Naive thymus-derived CD4-positive, alpha-beta T cell (primary cell): ENCODE results near the gene DSTN. TPM values are rescaled to one million over a fixed set of nuclear protein-coding genes. Genes with fewer than 3 reads are reported as not detected.

Experiments
- ATAC-seq: fragments of 150-1000 bp; cut with Tn5 transposase; 2 replicates; pipeline ENCODE4 v1.10.0; 2021; ENCODE audit warnings: mild to moderate bottlenecking, moderate library complexity
- CTCF ChIA-PET: fragments of 350-600 bp; sonication (Branson Sonifier 250); formaldehyde crosslinking; loops from one replicate; lab custom pipeline; 2021; ENCODE audit warnings: antibody characterized with exemption; lab: Charles Lee
- POLR2A ChIA-PET: fragments of 350-600 bp; sonication (Branson Sonifier 250); formaldehyde crosslinking; loops from one replicate; lab custom pipeline; 2021; ENCODE audit warnings: antibody characterized with exemption, inconsistent platforms; lab: Charles Lee
- DNase-seq, 9 donors: peaks; one replicate each; pipeline versions ENCODE4 v3.0.0 to v3.0.0-alpha.2; 2020 to 2022; ENCODE audit warnings: mixed read lengths in 1 of 9
- H3K27ac ChIP-seq: one replicate; pipeline ENCODE4 v1.7.0; 2013; ENCODE audit warnings: mild to moderate bottlenecking, low read depth, low read length, moderate library complexity
- H3K27me3 ChIP-seq, 2 donors: one replicate each; pipeline ENCODE4 v1.7.0; 2013; ENCODE audit warnings: low read length in 2 of 2, mild to moderate bottlenecking in 2 of 2, moderate library complexity in 2 of 2; ENCODE audit not compliant: control insufficient read depth in 2 of 2, insufficient read depth in 2 of 2
- H3K36me3 ChIP-seq, 3 experiments: 1 replicate in 2 of 3; 2 replicates in 1 of 3; pipeline ENCODE4 v1.7.0; 2013; ENCODE audit warnings: low read length in 3 of 3, mild to moderate bottlenecking in 3 of 3, moderate library complexity in 1 of 3; ENCODE audit not compliant: insufficient read depth in 3 of 3, control insufficient read depth in 2 of 3
- H3K4me1 ChIP-seq, 2 donors: one replicate each; pipeline ENCODE4 v1.7.0; 2013; ENCODE audit warnings: low read length in 2 of 2, mild to moderate bottlenecking in 2 of 2, moderate library complexity in 1 of 2; ENCODE audit not compliant: control insufficient read depth in 2 of 2, insufficient read depth in 2 of 2
- H3K4me3 ChIP-seq: 2 replicates; pipeline ENCODE4 v1.7.0; 2013; ENCODE audit warnings: mild to moderate bottlenecking, low read length
- H3K9me3 ChIP-seq, 3 experiments: 1 replicate in 2 of 3; 2 replicates in 1 of 3; pipeline ENCODE4 v1.7.0; 2013; ENCODE audit warnings: low read length in 3 of 3; ENCODE audit not compliant: control insufficient read depth in 2 of 3
- H3K27ac Mint-ChIP-seq, 9 donors: one replicate each; pipeline ENCODE4 v1.8.0; 2020 to 2022; ENCODE audit warnings: mixed read lengths in 9 of 9, mild to moderate bottlenecking in 8 of 9, moderate library complexity in 5 of 9, inconsistent platforms in 2 of 9
- H3K27me3 Mint-ChIP-seq, 5 donors: one replicate each; pipeline ENCODE4 v1.8.0; 2021 to 2022; ENCODE audit warnings: mixed read lengths in 5 of 5, mild to moderate bottlenecking in 1 of 5
- H3K36me3 Mint-ChIP-seq, 5 donors: one replicate each; pipeline ENCODE4 v1.8.0; 2020 to 2022; ENCODE audit warnings: mixed read lengths in 5 of 5, mild to moderate bottlenecking in 3 of 5, inconsistent platforms in 1 of 5
- H3K4me1 Mint-ChIP-seq, 7 donors: one replicate each; pipeline ENCODE4 v1.8.0; 2020 to 2022; ENCODE audit warnings: mixed read lengths in 7 of 7, mild to moderate bottlenecking in 3 of 7, inconsistent platforms in 1 of 7
- H3K4me3 Mint-ChIP-seq, 10 donors: one replicate each; pipeline ENCODE4 v1.8.0; 2020 to 2022; ENCODE audit warnings: mild to moderate bottlenecking in 10 of 10, mixed read lengths in 10 of 10, moderate library complexity in 6 of 10, inconsistent platforms in 2 of 10
- H3K9me3 Mint-ChIP-seq, 11 donors: one replicate each; pipeline ENCODE4 v1.8.0; 2020 to 2022; ENCODE audit warnings: mixed read lengths in 11 of 11, mild to moderate bottlenecking in 4 of 11, inconsistent platforms in 1 of 11, moderate library complexity in 1 of 11
- intact Hi-C, 2 donors: fragments of 100-400 bp; cut with micrococcal nuclease; formaldehyde crosslinking; loops; one replicate each; pipeline ENCODE4 v1.15.1; 2023
- polyA plus RNA-seq, 2 donors: library from polyadenylated mRNA; unstranded; fragments of 300-500 nt; fragmentation: Illumina TruSeq; gene quantifications; one replicate each; pipeline ENCODE4 v1.2.3, GENCODE V29; 2021
- total RNA-seq, 6 experiments: library from RNA in 5 of 6; stranded (reverse) in 5 of 6; gene quantifications; 1 replicate in 5 of 6; 2 replicates in 1 of 6; pipeline ENCODE4 v1.2.3 and lab custom pipeline; 2021 to 2026

The DSTN gene
- total and polyA plus RNA-seq, 7 experiments from 2014 or later, result 28.7 to 113 (median 38.7) TPM

- no peaks in the 10 kb centered on the region for H3K9me3 ChIP-seq
- intact Hi-C loops, result loop anchor here (1.0 to 10.0 kb wide), 12 partner anchors 22 to 998 kb away; partner anchors contain the start of genes MGME1 (in 2 of the 2), RRBP1 (in 2 of the 2), KAT14 (in 1 of the 2) and KIF16B (in 1 of the 2)
- peaks cover 0 to 10% (median 0%) of the 10 kb centered on the region in 3 experiments for H3K36me3 ChIP-seq
- Mint-ChIP-seq H3K27ac (peak overlapping the region; percentile 80 to 94 (median 88)), H3K27me3 (peaks cover 0 to 8% (median 0%) of the 10 kb centered on the region in 5 donors), H3K9me3 (peaks cover 0 to 3% (median 0%) of the 10 kb centered on the region in 11 donors), H3K4me3 (peak overlapping the region; percentile 82 to 97 (median 95)), H3K36me3 (peaks cover 0 to 4% (median 3%) of the 10 kb centered on the region in 5 donors), H3K4me1 (peaks cover 17 to 49% (median 33%) of the 10 kb centered on the region in 7 donors)
- H3K27ac ChIP-seq, result peak overlapping the region; percentile 85
- ChIA-PET POLR2A (interaction anchor here (1.0 to 3.1 kb wide), 11 partner anchors 12 to 718 kb away, joined by 3 to 31 read pairs (median 4); partner anchors contain the start of genes RRBP1 and ZNF133), CTCF (interaction anchor here (0.6 to 2.7 kb wide), 7 partner anchors 28 to 937 kb away, joined by 3 to 11 read pairs (median 4); partner anchors contain the start of gene RRBP1)
- peaks cover 5 to 11% of the 10 kb centered on the region in 2 donors for H3K4me1 ChIP-seq
- H3K4me3 ChIP-seq, result peak overlapping the region; percentile 94
- H3K27me3 ChIP-seq, result no peaks in the 10 kb centered on the region
- DNase-seq, result peak in 6 of 9 donors; percentile 4 to 27 (median 24)
- peak; percentile 44 for ATAC-seq
Measured at GRCh38 chr20:17570347-17571152, 675 bp downstream of the DSTN start.

- peaks cover 0 to 4% (median 3%) of the 10 kb centered on the region in 5 donors for H3K36me3 Mint-ChIP-seq
- ATAC-seq (no peak), DNase-seq (peak in 3 of 9 donors; percentile 3 to 10 (median 8))
- Histone ChIP-seq H3K27ac (peak overlapping the region; percentile 85), H3K4me3 (peak overlapping the region; percentile 94), H3K36me3 (peaks cover 0 to 10% (median 0%) of the 10 kb centered on the region in 3 experiments), H3K27me3 (no peaks in the 10 kb centered on the region), H3K9me3 (no peaks in the 10 kb centered on the region), H3K4me1 (peaks cover 5 to 11% of the 10 kb centered on the region in 2 donors)
- H3K27me3 Mint-ChIP-seq, result peaks cover 0 to 8% (median 0%) of the 10 kb centered on the region in 5 donors
- intact Hi-C loops, result loop anchor here (2.0 to 10.0 kb wide), 7 partner anchors 22 to 998 kb away; partner anchors contain the start of genes KAT14 (in 1 of the 2), KIF16B (in 1 of the 2), PET117 (in 1 of the 2) and SMIM26 (in 1 of the 2)
- ChIA-PET POLR2A (interaction anchor here (1.0 to 3.1 kb wide), 9 partner anchors 8 to 111 kb away, joined by 3 to 31 read pairs (median 3); no protein-coding TSS in a partner anchor), CTCF (interaction anchor here (0.6 to 2.7 kb wide), 5 partner anchors 31 to 936 kb away, joined by 3 to 11 read pairs (median 4); partner anchors contain the start of gene RRBP1)
- peaks cover 17 to 54% (median 37%) of the 10 kb centered on the region in 7 donors for H3K4me1 Mint-ChIP-seq
- peak overlapping the region; percentile 82 to 97 (median 95) for H3K4me3 Mint-ChIP-seq
- H3K9me3 Mint-ChIP-seq, result peaks cover 0 to 2% (median 0%) of the 10 kb centered on the region in 11 donors
- H3K27ac Mint-ChIP-seq, result peak overlapping the region; percentile 77 to 91 (median 87)
Measured at GRCh38 chr20:17571153-17571527, 1.3 kb downstream of the DSTN start.

DNA sequence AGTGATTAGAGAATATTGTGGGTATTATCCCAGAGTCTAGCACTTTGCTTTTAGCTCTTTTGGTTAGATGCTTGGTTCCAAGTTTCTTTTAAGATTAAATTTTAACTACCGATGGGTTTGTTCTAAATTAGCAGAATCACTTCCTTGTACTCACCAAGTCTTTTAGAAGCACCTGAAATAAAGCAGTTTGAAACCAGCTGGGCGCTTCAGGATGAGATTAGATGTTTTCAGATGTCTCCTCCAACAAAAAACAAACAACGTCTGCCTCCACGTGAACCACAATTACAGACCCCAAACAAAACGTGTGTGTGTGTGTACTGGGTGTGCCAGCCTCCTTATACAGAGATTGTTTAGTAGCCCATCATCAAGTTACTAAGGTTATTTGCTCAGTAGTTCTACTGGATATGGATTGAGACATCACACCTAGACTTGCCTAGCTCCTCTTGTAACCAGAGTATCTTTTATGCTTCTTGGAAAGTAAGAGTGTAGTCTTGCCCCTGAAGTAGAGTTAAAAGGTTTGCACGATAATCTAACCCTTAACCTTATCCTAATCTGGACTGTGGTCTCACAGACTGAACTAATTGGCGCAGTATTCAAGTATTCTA is 2.3 kb downstream of the DSTN start:
- no peaks in the 10 kb centered on the region for H3K9me3 ChIP-seq
- intact Hi-C loops, result loop anchor here in 1 of 2 donors (10.0 kb wide), 1 partner anchor 993 kb away; the partner anchor contains the start of gene SMIM26
- H3K27ac ChIP-seq, result no peak overlapping the region
- DNase-seq, result no peak
- Mint-ChIP-seq H3K4me3 (peak overlapping the region in 7 of 10 donors; percentile 29 to 97 (median 53)), H3K36me3 (peaks cover 0 to 4% (median 3%) of the 10 kb centered on the region in 5 donors), H3K9me3 (no peaks in the 10 kb centered on the region), H3K27ac (peak overlapping the region in 1 of 9 donors; percentile 41), H3K27me3 (peaks cover 0 to 8% (median 0%) of the 10 kb centered on the region in 5 donors), H3K4me1 (peaks cover 17 to 56% (median 39%) of the 10 kb centered on the region in 7 donors)
- no peaks in the 10 kb centered on the region for H3K27me3 ChIP-seq
- peaks cover 0 to 10% (median 0%) of the 10 kb centered on the region in 3 experiments for H3K36me3 ChIP-seq
- no peak for ATAC-seq
- H3K4me1 ChIP-seq, result peaks cover 5 to 11% of the 10 kb centered on the region in 2 donors
- POLR2A ChIA-PET, result interaction anchor here (0.9 to 3.1 kb wide), 5 partner anchors 9 to 110 kb away, joined by 3 to 31 read pairs (median 3); no protein-coding TSS in a partner anchor
- H3K4me3 ChIP-seq, result no peak overlapping the region
- CTCF ChIA-PET, result interaction anchor here (1.3 to 2.7 kb wide), 2 partner anchors 18 to 38 kb away, joined by 4 to 11 read pairs; no protein-coding TSS in a partner anchor

- H3K9me3 Mint-ChIP-seq, result no peaks in the 10 kb centered on the region
- H3K27me3 Mint-ChIP-seq, result peaks cover 0 to 2% (median 0%) of the 10 kb centered on the region in 5 donors
- peaks cover 0 to 4% (median 3%) of the 10 kb centered on the region in 5 donors for H3K36me3 Mint-ChIP-seq
- no peak overlapping the region for H3K4me3 Mint-ChIP-seq
- H3K9me3 ChIP-seq, result no peaks in the 10 kb centered on the region
- peaks cover 0 to 10% (median 0%) of the 10 kb centered on the region in 3 experiments for H3K36me3 ChIP-seq
- peaks cover 17 to 51% (median 34%) of the 10 kb centered on the region in 7 donors for H3K4me1 Mint-ChIP-seq
- peak overlapping the region in 1 of 9 donors; percentile 10 for H3K27ac Mint-ChIP-seq
- CTCF ChIA-PET, result interaction anchor here (0.8 to 1.3 kb wide), 4 partner anchors 17 to 564 kb away, joined by 3 to 4 read pairs (median 4); partner anchors contain the start of genes KAT14 and PET117
- no peak overlapping the region for H3K27ac ChIP-seq
- POLR2A ChIA-PET, result interaction anchor here (1.3 kb wide), 1 partner anchor 37 kb away, joined by 5 read pairs; no protein-coding TSS in a partner anchor
- H3K4me1 ChIP-seq, result peaks cover 5 to 11% of the 10 kb centered on the region in 2 donors
- intact Hi-C loops, result loop anchor here in 1 of 2 donors (10.0 kb wide), 1 partner anchor 991 kb away; the partner anchor contains the start of gene SMIM26
- DNase-seq (no peak), ATAC-seq (no peak)
- no peaks in the 10 kb centered on the region for H3K27me3 ChIP-seq
- no peak overlapping the region for H3K4me3 ChIP-seq
Measured at GRCh38 chr20:17573463-17573862, 3.6 kb downstream of the DSTN start.

- intact Hi-C loops, result loop anchor here in 1 of 2 donors (10.0 kb wide), 1 partner anchor 989 kb away; the partner anchor contains the start of gene SMIM26
Measured at GRCh38 chr20:17576215-17576614, 6.3 kb downstream of the DSTN start.

More at GRCh38 chr20:17576215-17576614, 6.3 kb downstream of the DSTN start:
- DNase-seq (no peak), ATAC-seq (no peak)
- POLR2A ChIA-PET, result no interaction called here
- H3K27me3 ChIP-seq, result no peaks in the 10 kb centered on the region
- Mint-ChIP-seq H3K27me3 (no peaks in the 10 kb centered on the region), H3K4me3 (no peak overlapping the region), H3K4me1 (peaks cover 30 to 61% (median 44%) of the 10 kb centered on the region in 7 donors), H3K27ac (no peak overlapping the region), H3K9me3 (no peaks in the 10 kb centered on the region), H3K36me3 (peaks cover 0 to 19% (median 7%) of the 10 kb centered on the region in 5 donors)
- H3K36me3 ChIP-seq, result no peaks in the 10 kb centered on the region
- H3K4me1 ChIP-seq, result peaks cover 5 to 7% of the 10 kb centered on the region in 2 donors
- H3K9me3 ChIP-seq, result no peaks in the 10 kb centered on the region
- CTCF ChIA-PET, result no interaction called here
- no peak overlapping the region for H3K4me3 ChIP-seq
- no peak overlapping the region for H3K27ac ChIP-seq
